Neural progenitor cell (in vitro differentiated cells): ENCODE data around the gene PC. TPM values are rescaled to one million over a fixed set of nuclear protein-coding genes. Genes with fewer than 3 reads are reported as not detected.
"Not testable (repeated sequence)": the region's sequence is repeated elsewhere in the genome, so short reads cannot be mapped to it uniquely, and the experiment has no call there.

ENCODE experiments used
- DNase-seq: peaks from one replicate; pipeline ENCODE4 v3.0.0-alpha.2; 2016; ENCODE audit warnings: low spot score
- H2AFZ ChIP-seq: fragments of 200-600 bp; sonication (generic); replicated peaks from 2 replicates; pipeline ENCODE4 v1.6.1; 2016; ENCODE audit warnings: antibody characterized with exemption
- H3F3A ChIP-seq: fragments of 200-600 bp; sonication (generic); 2 replicates; pipeline ENCODE4 v1.6.1; 2016; ENCODE audit warnings: antibody characterized with exemption, low read depth
- H3K27ac ChIP-seq: fragments of 200-600 bp; sonication (generic); 2 replicates; pipeline ENCODE4 v1.5.1; 2016; ENCODE audit warnings: mild to moderate bottlenecking
- H3K27me3 ChIP-seq: fragments of 200-600 bp; sonication (generic); 2 replicates; pipeline ENCODE4 v1.6.1; 2016; ENCODE audit warnings: mild to moderate bottlenecking, moderate library complexity
- H3K36me3 ChIP-seq: fragments of 200-600 bp; sonication (generic); 2 replicates; pipeline ENCODE4 v1.5.1; 2016
- H3K4me1 ChIP-seq: fragments of 200-600 bp; sonication (generic); 2 replicates; pipeline ENCODE4 v1.6.1; 2016; ENCODE audit warnings: mixed run types
- H3K4me2 ChIP-seq: fragments of 200-600 bp; sonication (generic); 2 replicates; pipeline ENCODE4 v1.6.1; 2016
- H3K4me3 ChIP-seq: fragments of 200-600 bp; sonication (generic); 2 replicates; pipeline ENCODE4 v1.5.1; 2016
- H3K79me2 ChIP-seq: fragments of 200-600 bp; sonication (generic); 2 replicates; pipeline ENCODE4 v1.6.1; 2016; ENCODE audit warnings: low read depth
- H3K9ac ChIP-seq: fragments of 200-600 bp; sonication (generic); 2 replicates; pipeline ENCODE4 v1.6.1; 2016
- H3K9me3 ChIP-seq: fragments of 200-600 bp; sonication (generic); 2 replicates; pipeline ENCODE4 v1.5.1; 2016; ENCODE audit warnings: low read depth
- H4K20me1 ChIP-seq: fragments of 200-600 bp; sonication (generic); 2 replicates; pipeline ENCODE4 v1.6.1; 2016; ENCODE audit warnings: low read depth
- H3K27ac Mint-ChIP-seq: 3 replicates; pipeline ENCODE4 v1.8.0; 2021; ENCODE audit warnings: mixed read lengths
- H3K27me3 Mint-ChIP-seq: 2 replicates; pipeline ENCODE4 v1.8.0; 2022; ENCODE audit warnings: low read depth, mild to moderate bottlenecking, inconsistent platforms, moderate library complexity, mixed read lengths; ENCODE audit not compliant: insufficient read depth
- H3K36me3 Mint-ChIP-seq: 3 replicates; pipeline ENCODE4 v1.8.0; 2021; ENCODE audit warnings: mixed read lengths
- H3K4me1 Mint-ChIP-seq: 3 replicates; pipeline ENCODE4 v1.8.0; 2021; ENCODE audit warnings: mixed read lengths
- H3K4me3 Mint-ChIP-seq: 3 replicates; pipeline ENCODE4 v1.8.0; 2021; ENCODE audit warnings: mild to moderate bottlenecking, moderate library complexity, mixed read lengths
- H3K9me3 Mint-ChIP-seq: 3 replicates; pipeline ENCODE4 v1.8.0; 2020; ENCODE audit warnings: mixed read lengths
- EZH2 ChIP-seq: fragments of 200-600 bp; sonication (generic); IDR thresholded peaks from 2 replicates; pipeline ENCODE4 v1.6.1; 2017; ENCODE audit warnings: antibody characterized with exemption, mild to moderate bottlenecking, moderate library complexity
- EZH2phosphoT487 ChIP-seq: fragments of 200-600 bp; sonication (generic); IDR thresholded peaks from 2 replicates; pipeline ENCODE4 v1.6.1; 2017; ENCODE audit warnings: antibody characterized with exemption
- total RNA-seq: library from RNA; depleted of rRNA; stranded (reverse); fragments of >200 nt; gene quantifications from 2 replicates; pipeline ENCODE4 v1.2.3, GENCODE V29; 2015; ENCODE audit warnings: low replicate concordance
- TF ChIP-seq, protein P1 (sequence below): fragments of 200-600 bp; sonication (generic); IDR thresholded peaks from 2 replicates; pipeline ENCODE4 v1.5.1; 2017; ENCODE audit warnings: antibody characterized with exemption, mild to moderate bottlenecking

Gene PC
- total RNA-seq, 1 donor from 2014 or later: 11.4 TPM

DNA sequence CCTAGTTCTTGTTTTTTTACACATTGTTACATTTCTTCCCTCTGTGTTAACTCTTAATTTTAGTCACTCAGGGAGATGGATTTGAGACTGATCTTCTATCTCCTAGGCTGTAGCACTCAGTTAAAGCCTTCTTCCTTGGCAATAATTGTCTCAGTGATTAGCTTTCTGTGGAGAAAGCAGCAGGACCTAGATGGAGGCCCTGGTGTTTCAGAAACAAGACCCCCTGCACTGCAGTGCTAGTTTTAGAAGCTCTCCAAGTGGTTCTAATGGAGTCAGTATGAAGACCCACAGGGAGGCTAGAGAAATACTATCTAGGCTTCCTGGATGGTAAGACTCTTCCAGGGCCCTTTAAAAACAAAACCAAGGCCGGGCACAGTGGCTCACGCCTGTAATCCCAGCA lies 4.1 kb upstream of the PC start:
- no peak overlapping the region for H3K27ac ChIP-seq
- H3K4me3 ChIP-seq: no peak overlapping the region
- H3K36me3 ChIP-seq: no peaks in the 10 kb centered on the region
- H3K9ac ChIP-seq: no peak overlapping the region
- no peaks in the 10 kb centered on the region for H3K9me3 ChIP-seq
- H3K4me1 ChIP-seq: peaks cover 10% of the 10 kb centered on the region
- TF ChIP-seq, protein P1, sequence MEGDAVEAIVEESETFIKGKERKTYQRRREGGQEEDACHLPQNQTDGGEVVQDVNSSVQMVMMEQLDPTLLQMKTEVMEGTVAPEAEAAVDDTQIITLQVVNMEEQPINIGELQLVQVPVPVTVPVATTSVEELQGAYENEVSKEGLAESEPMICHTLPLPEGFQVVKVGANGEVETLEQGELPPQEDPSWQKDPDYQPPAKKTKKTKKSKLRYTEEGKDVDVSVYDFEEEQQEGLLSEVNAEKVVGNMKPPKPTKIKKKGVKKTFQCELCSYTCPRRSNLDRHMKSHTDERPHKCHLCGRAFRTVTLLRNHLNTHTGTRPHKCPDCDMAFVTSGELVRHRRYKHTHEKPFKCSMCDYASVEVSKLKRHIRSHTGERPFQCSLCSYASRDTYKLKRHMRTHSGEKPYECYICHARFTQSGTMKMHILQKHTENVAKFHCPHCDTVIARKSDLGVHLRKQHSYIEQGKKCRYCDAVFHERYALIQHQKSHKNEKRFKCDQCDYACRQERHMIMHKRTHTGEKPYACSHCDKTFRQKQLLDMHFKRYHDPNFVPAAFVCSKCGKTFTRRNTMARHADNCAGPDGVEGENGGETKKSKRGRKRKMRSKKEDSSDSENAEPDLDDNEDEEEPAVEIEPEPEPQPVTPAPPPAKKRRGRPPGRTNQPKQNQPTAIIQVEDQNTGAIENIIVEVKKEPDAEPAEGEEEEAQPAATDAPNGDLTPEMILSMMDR: no peak
- TF ChIP-seq EZH2phosphoT487: no peak
- TF ChIP-seq EZH2: no peak
- no peaks in the 10 kb centered on the region for H4K20me1 ChIP-seq
- Mint-ChIP-seq H3K4me3 (no peak overlapping the region), H3K27ac (no peak overlapping the region), H3K27me3 (peaks cover 5% of the 10 kb centered on the region), H3K4me1 (peaks cover 18% of the 10 kb centered on the region), H3K36me3 (no peaks in the 10 kb centered on the region), H3K9me3 (no peaks in the 10 kb centered on the region)
- peaks cover 4% of the 10 kb centered on the region for H3K79me2 ChIP-seq
- peaks cover 22% of the 10 kb centered on the region for H3F3A ChIP-seq
- no peak for DNase-seq
- H3K27me3 ChIP-seq: peaks cover 14% of the 10 kb centered on the region
- H2AFZ ChIP-seq: no peak overlapping the region
- no peak overlapping the region for H3K4me2 ChIP-seq

DNA sequence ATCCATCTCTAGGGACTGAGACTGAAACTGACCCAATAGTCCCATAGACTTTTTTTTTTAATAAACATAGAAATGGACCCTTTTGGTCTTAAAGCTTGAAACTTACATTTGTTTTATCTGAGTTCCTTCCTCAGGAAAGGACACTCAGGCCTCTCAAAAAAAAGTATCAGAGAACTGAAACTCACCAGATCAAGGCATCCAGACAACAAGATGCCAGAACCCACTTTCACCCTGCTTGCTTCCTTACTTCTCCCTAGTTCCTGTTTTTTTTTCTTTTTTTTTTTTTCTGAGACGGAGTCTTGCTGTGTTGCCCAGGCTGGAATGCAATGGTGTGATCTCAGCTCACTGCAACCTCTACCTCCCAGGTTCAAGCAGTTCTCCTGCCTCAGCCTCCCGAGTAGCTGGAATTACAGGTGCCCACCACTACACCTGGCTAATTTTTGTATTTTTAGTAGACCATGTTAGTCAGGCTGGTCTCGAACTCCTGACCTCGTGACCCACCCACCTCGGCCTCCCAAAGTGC lies 3.6 kb upstream of the PC start:
- Histone ChIP-seq H3K27me3 (peaks cover 14% of the 10 kb centered on the region), H3F3A (peaks cover 26% of the 10 kb centered on the region), H3K4me1 (peaks cover 13% of the 10 kb centered on the region)
- not testable (repeated sequence) for H3K9ac ChIP-seq, H3K4me3 ChIP-seq, H3K36me3 Mint-ChIP-seq, H3K79me2 ChIP-seq, H3K4me3 Mint-ChIP-seq, H2AFZ ChIP-seq, H3K36me3 ChIP-seq, H3K27ac ChIP-seq, DNase-seq, H4K20me1 ChIP-seq, H3K27ac Mint-ChIP-seq, H3K9me3 Mint-ChIP-seq, H3K9me3 ChIP-seq, H3K27me3 Mint-ChIP-seq, H3K4me2 ChIP-seq
- H3K4me1 Mint-ChIP-seq: peaks cover 22% of the 10 kb centered on the region

DNA sequence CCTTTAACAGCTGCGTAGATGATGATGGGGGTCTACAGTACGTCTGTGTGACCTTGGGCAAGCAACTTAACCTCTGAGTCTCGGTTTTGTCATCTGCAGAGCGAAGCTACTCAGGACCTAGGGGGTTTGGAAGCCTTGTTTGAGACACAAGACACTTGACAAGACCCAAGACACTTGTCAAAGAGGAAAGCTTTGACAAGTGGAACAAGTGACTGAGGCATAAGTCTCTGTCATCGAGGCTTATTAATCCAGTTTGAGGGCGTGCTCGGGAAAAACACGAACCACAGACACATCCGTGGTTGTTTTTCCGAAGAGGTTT lies 732 bp upstream of the PC start:
- Histone ChIP-seq H3K36me3 (no peaks in the 10 kb centered on the region), H3K4me2 (peak overlapping the region; percentile 74), H3K4me3 (peak overlapping the region; percentile 34), H3K79me2 (peaks cover 5% of the 10 kb centered on the region), H3F3A (peaks cover 29% of the 10 kb centered on the region), H2AFZ (peak overlapping the region; percentile 70), H3K27ac (peak overlapping the region; percentile 77), H4K20me1 (no peaks in the 10 kb centered on the region), H3K9ac (peak overlapping the region; percentile 21), H3K27me3 (peaks cover 14% of the 10 kb centered on the region), H3K9me3 (no peaks in the 10 kb centered on the region), H3K4me1 (peaks cover 13% of the 10 kb centered on the region)
- Mint-ChIP-seq H3K36me3 (no peaks in the 10 kb centered on the region), H3K4me1 (peaks cover 28% of the 10 kb centered on the region), H3K9me3 (no peaks in the 10 kb centered on the region), H3K4me3 (peak overlapping the region; percentile 90), H3K27me3 (peaks cover 7% of the 10 kb centered on the region), H3K27ac (no peak overlapping the region)
- DNase-seq: no peak
- TF ChIP-seq EZH2 (no peak), EZH2phosphoT487 (no peak)
- TF ChIP-seq, protein P1: no peak

DNA sequence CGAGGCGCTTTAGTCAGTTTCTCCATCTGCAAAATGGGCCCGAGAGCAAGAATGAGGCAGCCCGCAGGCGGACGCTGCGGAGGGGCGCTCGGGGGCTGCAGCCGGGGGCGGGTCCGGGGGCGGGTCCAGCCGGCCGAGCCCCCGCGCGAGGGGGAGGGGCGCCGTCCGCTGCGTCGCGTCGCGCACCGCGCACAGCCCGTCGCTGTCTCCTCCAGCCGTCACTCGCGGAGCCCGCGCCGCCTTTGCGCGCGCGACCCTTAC lies 282 bp downstream of the PC start:
- H3F3A ChIP-seq: peaks cover 27% of the 10 kb centered on the region
- H2AFZ ChIP-seq: peak overlapping the region; percentile 47
- H3K9ac ChIP-seq: no peak overlapping the region
- no peaks in the 10 kb centered on the region for H3K36me3 Mint-ChIP-seq
- no peak for DNase-seq
- H3K4me2 ChIP-seq: peak overlapping the region; percentile 72
- peaks cover 7% of the 10 kb centered on the region for H3K27me3 Mint-ChIP-seq
- peaks cover 28% of the 10 kb centered on the region for H3K4me1 Mint-ChIP-seq
- no peaks in the 10 kb centered on the region for H3K36me3 ChIP-seq
- H3K4me3 Mint-ChIP-seq: peak overlapping the region; percentile 90
- no peaks in the 10 kb centered on the region for H4K20me1 ChIP-seq
- H3K9me3 ChIP-seq: no peaks in the 10 kb centered on the region
- peaks cover 5% of the 10 kb centered on the region for H3K79me2 ChIP-seq
- H3K27me3 ChIP-seq: peaks cover 14% of the 10 kb centered on the region
- no peak for TF ChIP-seq EZH2
- no peak for TF ChIP-seq EZH2phosphoT487
- TF ChIP-seq, protein P1: no peak
- no peak overlapping the region for H3K27ac Mint-ChIP-seq
- peak overlapping the region; percentile 90 for H3K27ac ChIP-seq
- peaks cover 13% of the 10 kb centered on the region for H3K4me1 ChIP-seq
- no peaks in the 10 kb centered on the region for H3K9me3 Mint-ChIP-seq
- peak overlapping the region; percentile 68 for H3K4me3 ChIP-seq
